G401.6 (cell line): ENCODE results near the gene UQCRH.
"Not testable (repeated sequence)": the region's sequence is repeated elsewhere in the genome, so short reads cannot be mapped to it uniquely, and the experiment has no call there.

Experiments used
- FAIRE-seq: peaks from 2 replicates; lab custom pipeline; 2012; peaks lifted over from hg19 to GRCh38; lab: Jason Lieb, UNC

UQCRH gene

DNA sequence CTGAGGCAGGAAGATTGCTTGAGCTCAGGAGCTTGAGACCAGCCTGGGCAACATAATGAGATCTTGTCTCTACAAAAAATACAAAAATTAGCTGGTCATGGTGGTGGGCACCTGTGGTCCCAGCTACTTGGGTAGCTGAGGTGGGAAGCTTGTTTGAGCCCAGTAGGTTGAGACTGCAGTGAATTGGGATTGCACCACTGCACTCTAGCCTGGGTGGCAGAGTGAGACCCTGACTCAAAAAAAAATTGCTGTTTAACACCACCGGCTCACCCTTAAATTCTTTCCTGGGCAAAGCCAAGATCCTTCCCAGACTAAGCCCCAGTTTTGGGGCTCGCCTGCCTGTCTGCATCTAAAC, 30.5 kb downstream of the UQCRH start:
- FAIRE-seq = no peak

DNA sequence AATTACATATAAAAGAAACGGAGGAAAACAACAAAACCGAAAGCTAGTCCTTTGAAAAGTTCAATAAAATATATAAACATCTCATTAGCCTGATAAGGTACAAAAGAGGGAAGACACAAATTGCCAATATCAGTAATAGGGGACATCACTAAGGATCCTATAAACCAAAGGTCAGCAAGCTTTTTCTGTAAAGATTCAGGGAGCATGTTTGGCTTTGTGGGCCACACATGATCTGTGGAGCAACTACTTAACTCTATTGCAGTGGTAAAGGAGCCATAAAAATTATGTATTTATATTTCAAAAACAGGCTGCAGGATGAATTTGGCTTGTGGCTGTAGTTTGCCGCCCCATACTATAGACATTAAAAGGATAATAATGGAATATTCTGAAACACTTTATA, 31.6 kb downstream of the UQCRH start:
- no peak for FAIRE-seq

DNA sequence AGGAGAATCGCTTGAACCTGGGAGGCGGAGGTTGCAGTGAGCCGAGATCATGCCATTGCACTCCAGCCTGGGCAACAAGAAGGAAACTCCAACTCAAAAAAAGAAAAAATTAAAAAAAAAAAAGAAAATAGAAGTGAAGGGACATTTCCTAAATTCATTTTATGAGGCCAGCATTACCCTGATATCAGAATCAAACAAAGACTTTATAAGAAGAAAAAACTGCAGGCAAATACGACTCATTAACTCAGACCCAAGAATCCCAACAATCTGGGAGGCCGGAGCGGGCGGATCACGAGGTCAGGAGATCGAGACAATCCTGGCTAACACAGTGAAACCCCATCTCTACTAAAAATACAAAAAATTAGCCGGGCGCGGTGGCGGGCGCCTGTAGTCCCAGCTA, 33.9 kb downstream of the UQCRH start:
- FAIRE-seq = not testable (repeated sequence)

DNA sequence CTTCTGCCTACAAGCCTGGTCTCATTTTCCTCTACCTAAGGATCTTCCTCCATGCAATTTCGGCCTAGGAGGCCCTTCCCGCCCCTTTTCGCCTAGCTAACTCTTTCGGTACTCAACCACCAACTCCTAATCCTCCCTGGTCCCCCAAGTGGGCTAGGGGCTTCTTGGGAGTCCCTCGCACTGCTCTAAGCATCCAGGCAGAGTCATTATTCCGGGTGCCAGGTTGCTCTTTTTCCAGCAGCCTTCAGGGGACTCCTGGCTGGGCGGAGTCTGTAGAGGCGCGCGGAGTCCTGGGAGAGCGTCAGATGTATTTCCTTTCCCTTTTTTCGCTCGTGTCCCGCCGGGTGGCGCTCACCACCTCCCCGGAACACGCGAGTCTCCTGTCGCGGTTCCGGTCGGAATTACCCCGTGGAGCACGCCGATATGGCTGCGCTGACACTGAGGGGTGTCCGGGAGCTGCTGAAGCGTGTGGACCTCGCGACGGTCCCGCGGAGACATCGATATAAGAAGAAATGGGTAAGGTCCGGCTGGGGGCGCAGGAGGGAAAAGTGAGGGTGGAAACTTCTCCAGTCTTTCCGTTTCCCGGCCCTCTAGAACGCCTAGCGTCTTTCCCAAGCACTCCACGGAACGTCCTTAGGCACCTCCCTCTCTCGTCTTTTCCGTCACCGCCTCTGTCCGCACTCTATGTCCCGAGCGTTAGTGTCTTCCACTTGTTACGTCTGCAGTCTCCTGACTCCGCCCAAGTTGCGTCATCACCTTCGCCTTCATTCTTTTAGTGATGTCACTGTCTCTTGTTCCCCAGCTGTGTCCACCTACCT, 37.1 kb downstream of the UQCRH start, which contains the start of gene NSUN4:
Gene NSUN4, plus strand, starts transcription at position 404 of the 818 bp plus-strand sequence. Its CDS starts 20 bp downstream, at position 424.
- peak; percentile 85 for FAIRE-seq

DNA sequence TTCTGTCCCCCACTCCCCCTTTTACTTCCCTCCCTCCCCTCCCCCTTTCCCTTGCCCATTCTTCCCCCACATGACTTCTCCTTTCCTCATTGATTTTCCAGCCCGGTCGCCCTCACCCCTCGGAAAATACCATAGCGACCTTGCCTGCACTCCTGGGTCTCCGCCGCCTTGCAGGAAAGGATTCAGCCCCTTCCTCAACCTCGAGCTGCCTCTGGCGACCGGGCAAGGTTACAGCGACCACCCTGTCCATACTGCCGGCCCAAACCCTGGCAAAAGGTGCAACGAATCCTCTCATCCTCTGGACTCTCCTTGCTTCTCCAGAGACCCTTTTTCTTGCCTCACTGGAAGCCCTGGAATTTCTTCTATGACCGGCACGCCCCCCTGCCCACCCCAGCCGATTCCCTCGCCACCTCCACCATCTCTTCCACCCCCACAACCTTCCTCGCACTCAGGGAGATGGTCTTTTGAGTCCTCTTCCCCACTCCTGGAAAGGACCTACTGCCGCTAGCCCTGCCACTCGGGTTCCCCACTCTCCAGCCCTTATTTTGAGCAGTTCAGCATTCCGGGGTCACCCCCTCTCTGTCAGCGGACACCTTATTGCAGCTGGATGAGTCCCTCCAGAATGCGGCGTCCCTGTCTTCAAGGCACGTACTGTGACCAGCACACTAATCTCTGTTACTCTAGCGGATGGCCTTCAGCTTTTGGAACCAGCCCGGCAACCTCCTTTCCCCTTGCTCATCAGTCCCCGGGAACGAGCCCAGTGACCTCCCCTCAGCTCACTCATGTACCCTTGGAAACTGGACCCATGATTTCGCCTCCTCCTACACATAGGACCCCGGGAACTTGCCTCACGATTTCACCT, 38.0 kb downstream of the UQCRH start:
- no peak for FAIRE-seq

DNA sequence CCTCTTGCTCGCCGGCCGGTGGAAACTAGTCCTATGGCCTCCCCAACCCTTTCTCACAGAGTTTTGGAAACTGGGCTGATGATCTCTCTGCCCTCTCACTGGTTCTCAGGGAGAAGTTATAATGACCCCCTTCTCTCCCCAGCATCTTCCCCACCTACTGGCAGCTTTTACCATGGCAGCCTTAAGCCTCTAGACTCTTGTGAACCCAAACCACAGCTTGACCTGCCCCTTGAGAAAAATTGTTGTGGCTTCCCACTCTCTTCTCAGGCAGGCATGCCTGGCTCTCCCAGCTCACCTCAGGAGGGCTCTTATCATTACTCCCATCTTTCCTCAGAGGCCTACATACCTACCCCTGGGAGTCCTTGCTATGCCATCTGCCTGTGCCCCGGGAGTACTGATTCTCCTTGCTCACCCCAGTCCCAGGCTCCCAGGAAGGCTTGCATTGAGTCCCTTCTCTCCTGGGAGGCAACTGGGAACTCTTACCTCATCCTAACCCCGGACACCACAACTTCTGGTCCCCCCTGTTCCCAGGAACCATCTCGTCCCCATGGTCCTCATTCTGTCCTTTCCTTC, 38.7 kb downstream of the UQCRH start:
- no peak for FAIRE-seq

DNA sequence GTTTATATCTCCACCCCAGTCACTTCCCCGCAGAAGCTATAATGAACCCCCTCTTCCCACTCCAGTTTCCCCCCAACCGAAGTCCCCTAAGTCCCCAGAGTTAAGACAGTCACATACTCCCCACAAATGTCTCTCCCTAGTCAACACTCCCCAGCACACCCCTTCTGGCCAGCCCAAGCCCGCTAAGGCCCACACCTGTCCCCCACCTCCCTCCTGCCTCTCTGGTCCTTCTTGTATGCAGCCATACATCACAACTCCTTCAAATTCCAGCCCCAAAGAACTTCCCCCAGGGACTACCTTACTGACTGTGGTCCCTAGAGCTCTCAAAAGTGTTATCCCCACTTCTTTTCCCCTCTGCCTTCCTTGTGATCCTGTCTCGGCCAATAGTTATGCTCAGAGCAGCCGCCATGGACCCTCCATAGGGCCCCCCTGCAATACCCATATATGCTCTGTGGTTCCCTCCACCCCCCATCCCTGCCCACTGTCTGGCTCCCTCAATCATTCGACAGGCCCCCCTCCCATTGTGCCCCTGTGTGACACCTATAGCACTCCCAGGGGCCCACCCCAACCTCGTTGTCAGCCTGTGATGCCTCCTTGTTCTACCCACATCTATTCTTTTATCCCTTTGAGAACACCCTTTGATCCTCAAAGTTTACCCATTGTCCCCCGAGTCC, 39.3 kb downstream of the UQCRH start:
- FAIRE-seq = no peak

DNA sequence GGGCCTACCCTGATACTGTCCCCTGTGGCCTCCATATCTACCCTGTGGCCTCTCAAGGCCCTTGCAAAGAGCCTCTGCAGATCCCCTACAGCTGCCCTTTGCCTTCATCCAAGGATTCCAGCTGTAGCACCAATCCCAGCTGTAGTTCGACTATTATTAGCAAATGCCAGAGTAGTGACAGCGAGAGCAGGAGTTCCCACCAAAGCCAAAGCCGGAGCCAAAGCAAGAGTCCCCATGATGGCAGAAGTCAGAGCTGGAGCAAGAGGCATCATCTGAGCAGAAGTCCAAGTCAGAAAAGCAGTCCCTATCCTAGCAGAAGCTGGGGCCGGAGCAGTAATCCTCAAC, 39.8 kb downstream of the UQCRH start:
- FAIRE-seq = no peak

DNA sequence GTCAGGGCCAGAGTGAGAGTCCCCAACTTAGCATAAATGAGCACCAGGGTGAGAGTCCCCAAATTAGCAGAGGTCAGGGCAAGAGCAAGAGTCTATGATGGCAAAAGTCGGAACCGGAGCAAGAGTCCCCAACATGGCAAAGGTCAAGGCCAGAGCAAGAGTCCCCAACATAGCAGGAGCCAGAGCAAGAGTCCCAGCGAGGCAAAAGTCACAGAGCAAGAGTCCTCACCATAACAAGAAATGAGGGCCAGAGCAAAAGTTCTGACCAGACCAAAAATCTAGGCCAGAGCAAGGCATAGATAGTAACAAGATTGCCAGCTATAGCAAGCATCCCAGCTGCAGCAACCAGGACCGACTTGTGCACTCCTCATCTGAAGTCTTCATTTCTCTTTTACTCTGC, 40.2 kb downstream of the UQCRH start:
- FAIRE-seq = no peak

DNA sequence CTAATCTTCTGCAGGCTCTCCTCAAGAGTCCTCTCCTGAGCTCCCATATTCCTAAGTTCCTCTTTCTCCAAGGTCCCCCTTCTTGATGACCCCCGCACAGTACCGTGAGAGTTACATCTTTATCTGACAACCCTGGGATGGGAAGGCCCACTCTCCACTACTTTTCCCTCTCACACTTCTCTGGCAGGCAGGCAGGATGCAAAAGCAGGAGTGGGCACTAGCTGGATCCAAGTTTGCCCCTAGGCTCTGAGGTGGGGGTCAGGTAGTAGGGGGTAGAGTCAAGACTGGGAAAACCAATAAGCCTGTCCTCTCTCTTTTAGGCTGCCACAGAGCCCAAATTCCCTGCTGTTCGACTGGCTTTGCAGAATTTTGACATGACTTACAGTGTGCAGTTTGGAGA, 41.0 kb downstream of the UQCRH start:
- FAIRE-seq = no peak

DNA sequence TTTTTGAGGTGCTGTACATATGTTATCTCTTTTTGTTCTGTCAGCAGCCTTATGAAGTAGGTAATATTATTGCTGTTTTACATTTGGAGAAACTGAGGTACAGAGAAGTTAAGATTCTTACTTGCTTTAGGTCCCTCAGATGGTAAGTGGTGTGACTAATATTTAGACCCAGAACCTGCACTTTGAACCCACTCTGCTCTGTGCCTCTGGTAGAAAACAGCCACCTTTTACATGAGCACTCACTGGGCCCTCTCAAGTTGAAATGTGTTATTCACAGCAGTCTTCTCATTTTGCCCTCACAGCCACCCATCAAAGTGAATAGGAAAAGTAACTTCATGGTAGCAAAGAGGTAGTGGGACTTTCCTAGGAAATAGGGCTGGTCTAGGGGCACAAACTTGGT, 41.8 kb downstream of the UQCRH start:
- FAIRE-seq = no peak

DNA sequence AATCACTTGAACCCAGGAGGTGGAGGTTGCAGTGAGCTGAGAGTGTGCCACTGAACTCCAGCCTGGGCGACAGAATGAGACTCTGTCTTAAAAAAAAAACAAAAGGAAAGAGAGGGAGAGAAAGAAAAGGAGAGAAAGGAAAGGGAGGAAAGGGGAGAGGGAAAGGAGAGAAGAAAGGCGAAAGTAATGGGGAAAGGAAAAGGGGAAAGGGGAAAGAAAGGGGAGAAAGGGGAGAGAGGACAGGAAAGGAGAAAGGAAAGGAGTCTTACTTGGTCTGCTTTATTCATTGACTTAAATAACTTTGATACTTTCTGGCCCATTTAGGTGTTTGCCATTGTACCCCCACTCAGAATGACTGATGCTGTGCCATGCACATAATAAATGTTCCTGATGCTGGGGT, 48.9 kb downstream of the UQCRH start:
- no peak for FAIRE-seq

DNA sequence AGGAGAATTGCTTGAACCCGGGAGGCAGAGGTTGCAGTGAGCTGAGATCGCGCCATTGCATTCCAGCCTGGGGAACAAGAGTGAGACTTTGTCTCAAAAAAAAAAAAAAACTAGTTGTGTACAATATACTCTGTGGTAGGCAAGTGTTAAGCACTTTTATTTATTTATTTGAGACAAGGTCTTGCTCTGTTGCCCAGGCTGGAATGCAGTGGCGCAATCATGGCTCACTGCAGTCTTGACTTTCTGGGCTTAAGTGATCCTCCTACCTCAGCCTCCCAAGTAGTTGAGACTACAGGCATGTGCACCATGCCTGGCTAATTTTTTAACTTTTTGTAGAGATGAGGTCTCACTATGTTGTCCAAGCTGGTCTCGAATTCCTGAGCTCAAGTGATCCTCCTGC, 52.4 kb downstream of the UQCRH start:
- not testable (repeated sequence) for FAIRE-seq

DNA sequence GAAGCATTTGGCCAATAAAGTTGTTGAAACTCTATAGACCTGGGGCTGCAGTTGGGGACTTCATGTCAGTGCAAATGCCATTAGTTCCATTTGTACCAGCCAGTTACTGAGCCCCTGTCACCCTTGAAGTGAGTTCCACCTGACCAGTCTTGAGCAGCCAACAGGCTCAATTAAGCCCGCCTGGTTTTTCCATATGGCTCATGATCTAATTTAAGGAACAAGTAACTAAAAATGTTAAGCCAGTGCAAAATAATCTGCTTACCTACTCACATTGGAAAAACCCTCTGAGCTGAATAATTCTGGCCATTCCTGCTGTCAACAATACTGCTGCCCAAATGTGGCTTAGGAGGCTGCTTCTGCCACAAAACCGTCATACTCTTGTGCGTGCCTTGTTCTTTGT, 58.7 kb downstream of the UQCRH start:
- FAIRE-seq = no peak

DNA sequence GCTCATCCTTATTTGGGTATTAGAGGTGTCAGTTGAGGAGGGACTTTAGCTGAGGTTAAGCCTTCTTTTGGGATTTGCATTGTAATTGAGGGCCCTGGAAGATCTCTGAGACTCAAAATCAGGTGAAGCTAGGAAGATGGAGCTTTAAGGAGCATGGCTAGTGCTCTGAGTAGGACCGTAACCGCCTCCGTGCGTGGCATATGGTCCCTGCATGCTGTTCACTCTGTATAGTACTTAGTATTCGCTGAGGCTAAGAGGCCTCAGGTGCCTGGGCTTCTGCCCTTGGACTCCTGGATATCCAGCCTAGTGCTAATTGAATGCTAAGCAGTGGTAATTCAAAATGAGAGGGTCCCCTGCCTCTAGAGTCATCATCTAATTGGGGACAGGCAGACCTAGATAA, 59.6 kb downstream of the UQCRH start:
- no peak for FAIRE-seq

DNA sequence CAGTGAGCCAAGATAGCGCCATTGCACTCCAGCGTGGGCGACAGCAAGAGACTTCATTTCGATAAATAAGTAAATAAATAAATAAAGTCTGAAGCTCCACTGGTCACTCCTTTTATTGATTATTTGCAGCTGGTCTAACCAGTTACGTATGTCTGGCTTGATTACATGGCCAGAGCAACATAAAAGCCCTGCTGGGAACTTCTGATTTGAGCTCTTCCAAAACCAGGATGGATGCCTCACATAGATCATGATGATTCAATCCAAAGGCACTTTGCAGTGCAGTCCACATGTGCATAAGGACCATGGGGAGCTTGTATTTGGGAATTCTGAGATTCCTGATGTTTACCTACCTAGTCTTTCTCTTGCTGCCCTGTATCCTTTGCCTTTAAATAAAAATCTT, 61.1 kb downstream of the UQCRH start:
- FAIRE-seq = no peak

DNA sequence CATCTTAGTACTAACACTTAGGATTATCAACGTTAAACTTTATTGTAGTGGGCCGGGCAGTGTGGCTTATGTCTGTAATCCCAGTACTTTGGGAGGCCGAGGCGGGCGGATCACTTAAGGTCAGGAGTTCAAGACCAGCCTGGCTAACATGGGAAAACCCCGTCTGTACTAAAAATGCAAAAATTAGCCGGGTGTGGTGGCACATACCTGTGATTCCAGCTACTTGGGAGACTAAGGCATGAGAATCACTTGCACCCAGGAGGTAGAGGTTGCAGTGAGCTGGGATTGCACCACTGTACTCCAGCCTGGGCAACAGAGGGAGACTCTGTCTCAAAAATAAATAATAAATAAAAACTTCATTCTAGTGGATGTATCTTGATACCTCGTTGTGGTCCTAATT, 62.3 kb downstream of the UQCRH start:
- not testable (repeated sequence) for FAIRE-seq
